K562 (cell line): ENCODE data around the gene FOXN1. TPM values are rescaled to one million over a fixed set of nuclear protein-coding genes. Genes with fewer than 3 reads are reported as not detected.
A peak's percentile ranks its signal among the peaks of the same experiment; 100 is the strongest.

Experiments
- ETS1 ChIP-seq: conservative IDR thresholded peaks from 2 replicates; pipeline ENCODE4 v1.6.1; 2011; ENCODE audit warnings: low read depth, mild to moderate bottlenecking, low read length; ENCODE audit not compliant: control insufficient read depth
- GABPB1 ChIP-seq: sonication (generic); formaldehyde crosslinking; IDR thresholded peaks from 2 replicates; pipeline ENCODE4 v1.8.0; 2022; ENCODE audit warnings: mild to moderate bottlenecking, missing genetic modification reagents
- GTF2B ChIP-seq: IDR thresholded peaks from 2 replicates; pipeline ENCODE4 v1.6.1; 2011; ENCODE audit not compliant: insufficient read length; ENCODE audit errors: extremely low read depth
- NEUROD1 ChIP-seq: fragments of 150-350 bp; IDR thresholded peaks from 2 replicates; pipeline ENCODE4 v1.6.1; 2014; ENCODE audit warnings: borderline replicate concordance, low read length, low read depth; ENCODE audit not compliant: partially characterized antibody
- NR1H2 ChIP-seq: sonication (generic); formaldehyde crosslinking; IDR thresholded peaks from 2 replicates; pipeline ENCODE4 v1.4.0; 2020; ENCODE audit warnings: mild to moderate bottlenecking, missing genetic modification reagents
- RNF219 ChIP-seq: fragments of 250-450 bp; sonication (Bioruptor Pico); IDR thresholded peaks from 2 replicates; pipeline ENCODE4 v1.5.0; 2022; ENCODE audit warnings: mild to moderate bottlenecking
- SFPQ ChIP-seq: fragments of 200-400 bp; formaldehyde crosslinking; IDR thresholded peaks from 2 replicates; pipeline ENCODE4 v1.6.1; 2017; ENCODE audit warnings: mild to moderate bottlenecking, low read depth, low read length, moderate library complexity
- SMAD3 ChIP-seq: fragments of 450-650 bp; formaldehyde crosslinking; conservative IDR thresholded peaks from 2 replicates; pipeline ENCODE4 v1.4.0; 2020; ENCODE audit warnings: mild to moderate bottlenecking
- TCF15 ChIP-seq: fragments of 250-450 bp; sonication (Bioruptor Pico); IDR thresholded peaks from 2 replicates; pipeline ENCODE4 v1.8.0; 2022; ENCODE audit warnings: moderate library complexity, mild to moderate bottlenecking, inconsistent platforms
- TFAP4 ChIP-seq: sonication (generic); formaldehyde crosslinking; IDR thresholded peaks from 2 replicates; pipeline ENCODE4 v1.8.0; 2022; ENCODE audit warnings: missing genetic modification reagents, mild to moderate bottlenecking, moderate library complexity, borderline replicate concordance
- ZBTB17 ChIP-seq: fragments of 450-650 bp; formaldehyde crosslinking; IDR thresholded peaks from 2 replicates; pipeline ENCODE4 v1.4.0; 2020; ENCODE audit warnings: mild to moderate bottlenecking
- ZBTB49 ChIP-seq: sonication (generic); formaldehyde crosslinking; IDR thresholded peaks from 2 replicates; pipeline ENCODE4 v1.8.0; 2022; ENCODE audit warnings: missing genetic modification reagents, mild to moderate bottlenecking, borderline replicate concordance
- ZKSCAN1 ChIP-seq: fragments of 150-350 bp; IDR thresholded peaks from 2 replicates; pipeline ENCODE4 v1.6.1; 2016; ENCODE audit warnings: low read depth, low read length
- ZNF384 ChIP-seq: IDR thresholded peaks from 2 replicates; pipeline ENCODE4 v1.6.1; 2012; ENCODE audit warnings: low read depth, low read length, improper control_type of control experiment
- ZNF408 ChIP-seq: fragments of 250-450 bp; sonication (Bioruptor Pico); IDR thresholded peaks from 2 replicates; pipeline ENCODE4 v1.4.0; 2020; ENCODE audit warnings: low read depth, mild to moderate bottlenecking, moderate library complexity
- ZNF644 ChIP-seq: fragments of 200-800 bp; sonication (Bioruptor generic); IDR thresholded peaks from 2 replicates; pipeline ENCODE4 v1.6.1; 2016; ENCODE audit warnings: low read depth, missing genetic modification characterization, missing compliant biosample characterization
- ZZZ3 ChIP-seq: fragments of 450-650 bp; IDR thresholded peaks from 2 replicates; pipeline ENCODE4 v1.6.1; 2016; ENCODE audit warnings: antibody characterized with exemption, mild to moderate bottlenecking, moderate library complexity
- polyA plus RNA-seq, 8 experiments: library from polyadenylated mRNA; depleted of rRNA in 4 of 8; stranded (reverse) in 5 of 8; unstranded in 3 of 8; fragments of >200 nt; fragmentation: Nextera tagmentation in 2 of 8; fragmentation: Illumina TruSeq in 1 of 8; extraction: Ambion mirVana in 2 of 8; extraction: Trizol in 1 of 8; gene quantifications; 2 replicates each; pipeline versions ENCODE4 v1.2.1 to v1.2.3, GENCODE V29; 2011 to 2014; ENCODE audit warnings: inconsistent platforms in 1 of 8, missing spikeins in 1 of 8
- total RNA-seq, 7 experiments: library from RNA; depleted of rRNA in 6 of 7; stranded (reverse); fragments of >200 nt in 6 of 7; fragmentation: Illumina TruSeq in 2 of 7; extraction: Trizol in 2 of 7; gene quantifications; 2 replicates each; pipeline versions ENCODE4 v1.2.1 to v1.2.3, GENCODE V29; 2011 to 2021; ENCODE audit warnings: low replicate concordance in 1 of 7

The FOXN1 gene
- total and polyA plus RNA-seq, 9 of the 15 experiments (the other 6 are each of a cell fraction or from before 2014, with no cell fraction given): not detected

GRCh38 chr17:28527181-28527681, 21.1 kb downstream of the FOXN1 start (continued):
- TF ChIP-seq TFAP4 (peak; percentile 83), SFPQ (no peak), NEUROD1 (peak; percentile 34), TCF15 (CRISPR knock-in tag) (no peak), SMAD3 (CRISPR knock-in tag) (peak; percentile 81), ZBTB17 (CRISPR knock-in tag) (no peak), ETS1 (peak; percentile 62; the same call in 1 of the 2 replicates), GABPB1 (CRISPR knock-in tag) (peak; percentile 27), ZBTB49 (CRISPR knock-in tag) (no peak), ZKSCAN1 (peak; percentile 76; the same call in 1 of the 2 replicates), GTF2B (no peak), ZNF644 (tag) (no peak), RNF219 (no peak), NR1H2 (CRISPR knock-in tag) (no peak), ZZZ3 (no peak), ZNF408 (CRISPR knock-in tag) (no peak), ZNF384 (no peak)
